Cardiac muscle cell (in vitro differentiated cells and primary cell): ENCODE results near the gene ANKDD1A. TPM values are rescaled to one million over a fixed set of nuclear protein-coding genes. Genes with fewer than 3 reads are reported as not detected.

Source experiments
- DNase-seq, 2 donors: peaks; one replicate each; pipeline versions ENCODE4 v3.0.0 to v3.0.0-alpha.2; 2010 to 2017; ENCODE audit warnings: low read depth in 1 of 2, low spot score in 1 of 2
- H3K27ac ChIP-seq: fragments of 200-600 bp; sonication (generic); 2 replicates; pipeline ENCODE4 v1.5.1; 2016
- H3K27me3 ChIP-seq: fragments of 200-600 bp; sonication (generic); 2 replicates; pipeline ENCODE4 v1.6.0; 2016; ENCODE audit warnings: control low read depth
- H3K36me3 ChIP-seq: fragments of 200-600 bp; sonication (generic); 2 replicates; pipeline ENCODE4 v1.5.1; 2016; ENCODE audit warnings: control low read depth
- H3K4me1 ChIP-seq: fragments of 200-600 bp; sonication (generic); 2 replicates; pipeline ENCODE4 v1.8.1; 2017; ENCODE audit warnings: low read depth, mild to moderate bottlenecking, mixed run types
- H3K4me3 ChIP-seq: fragments of 200-600 bp; sonication (generic); 2 replicates; pipeline ENCODE4 v1.5.1; 2016; ENCODE audit warnings: mild to moderate bottlenecking
- H3K9me3 ChIP-seq: fragments of 200-600 bp; sonication (generic); 2 replicates; pipeline ENCODE4 v1.5.1; 2017; ENCODE audit warnings: low read depth, mild to moderate bottlenecking, control low read depth
- polyA plus RNA-seq: library from polyadenylated mRNA; unstranded; fragments of >200 nt; fragmentation: Nextera tagmentation; extraction: Ambion mirVana; gene quantifications from 2 replicates; pipeline ENCODE4 v1.2.1, GENCODE V29; 2016
- total RNA-seq: library from RNA; depleted of rRNA; stranded (reverse); fragments of >200 nt; gene quantifications from 2 replicates; pipeline ENCODE4 v1.2.3, GENCODE V29; 2016
- TF ChIP-seq, protein P1 (sequence below): IDR thresholded peaks from 2 replicates; pipeline ENCODE4 v1.5.1; 2012; ENCODE audit warnings: low read depth, mild to moderate bottlenecking, low read length

The ANKDD1A gene
- total and polyA plus RNA-seq, 2 experiments from 2014 or later = 2.9 to 5.4 TPM

DNA sequence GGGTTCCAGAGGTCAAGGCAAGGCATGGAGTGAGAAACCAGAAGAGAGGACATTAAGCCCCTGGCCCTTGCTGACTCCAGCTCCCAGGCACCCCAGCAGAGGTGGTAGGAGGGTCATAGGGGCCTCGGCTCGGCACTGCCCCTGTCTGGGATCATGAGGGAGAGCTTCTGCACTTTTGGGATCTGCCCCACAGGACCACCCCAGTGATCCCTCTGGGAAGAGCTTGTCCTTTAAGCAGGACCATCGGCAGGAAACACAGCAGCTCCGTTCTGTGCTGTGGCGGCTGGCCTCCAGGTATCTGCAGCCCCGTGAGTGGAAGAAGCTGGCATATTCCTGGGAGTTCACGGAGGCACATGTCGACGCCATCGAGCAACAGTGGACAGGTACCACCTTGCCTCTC lies 35.5 kb downstream of the ANKDD1A start:
- TF ChIP-seq, protein P1, sequence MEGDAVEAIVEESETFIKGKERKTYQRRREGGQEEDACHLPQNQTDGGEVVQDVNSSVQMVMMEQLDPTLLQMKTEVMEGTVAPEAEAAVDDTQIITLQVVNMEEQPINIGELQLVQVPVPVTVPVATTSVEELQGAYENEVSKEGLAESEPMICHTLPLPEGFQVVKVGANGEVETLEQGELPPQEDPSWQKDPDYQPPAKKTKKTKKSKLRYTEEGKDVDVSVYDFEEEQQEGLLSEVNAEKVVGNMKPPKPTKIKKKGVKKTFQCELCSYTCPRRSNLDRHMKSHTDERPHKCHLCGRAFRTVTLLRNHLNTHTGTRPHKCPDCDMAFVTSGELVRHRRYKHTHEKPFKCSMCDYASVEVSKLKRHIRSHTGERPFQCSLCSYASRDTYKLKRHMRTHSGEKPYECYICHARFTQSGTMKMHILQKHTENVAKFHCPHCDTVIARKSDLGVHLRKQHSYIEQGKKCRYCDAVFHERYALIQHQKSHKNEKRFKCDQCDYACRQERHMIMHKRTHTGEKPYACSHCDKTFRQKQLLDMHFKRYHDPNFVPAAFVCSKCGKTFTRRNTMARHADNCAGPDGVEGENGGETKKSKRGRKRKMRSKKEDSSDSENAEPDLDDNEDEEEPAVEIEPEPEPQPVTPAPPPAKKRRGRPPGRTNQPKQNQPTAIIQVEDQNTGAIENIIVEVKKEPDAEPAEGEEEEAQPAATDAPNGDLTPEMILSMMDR = no peak
- Histone ChIP-seq H3K27ac (no peak overlapping the region), H3K4me1 (no peaks in the 10 kb centered on the region), H3K27me3 (no peaks in the 10 kb centered on the region), H3K4me3 (no peak overlapping the region), H3K36me3 (no peaks in the 10 kb centered on the region), H3K9me3 (no peaks in the 10 kb centered on the region)
- no peak for DNase-seq

DNA sequence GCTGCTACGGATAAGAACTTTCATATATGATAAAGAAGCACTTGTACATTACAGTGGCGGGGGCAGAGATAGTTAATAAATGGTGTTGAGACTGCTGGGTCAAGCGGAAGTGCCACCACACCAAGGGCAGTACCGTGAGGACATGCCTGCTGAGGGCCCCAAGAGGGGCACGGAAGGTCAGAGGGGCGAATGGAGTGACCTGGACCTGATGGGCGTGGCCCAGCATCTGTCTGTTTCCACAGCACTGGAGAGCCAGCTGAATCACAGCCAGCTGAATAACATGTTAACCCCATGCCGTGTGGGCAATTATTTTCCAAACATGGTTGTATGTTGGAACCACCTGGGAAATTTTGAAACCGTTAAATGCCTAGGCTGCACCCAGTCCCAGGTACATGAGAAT lies 37.2 kb downstream of the ANKDD1A start:
- no peaks in the 10 kb centered on the region for H3K9me3 ChIP-seq
- TF ChIP-seq, protein P1 = no peak
- H3K36me3 ChIP-seq = no peaks in the 10 kb centered on the region
- H3K27ac ChIP-seq = no peak overlapping the region
- no peak overlapping the region for H3K4me3 ChIP-seq
- DNase-seq = no peak
- no peaks in the 10 kb centered on the region for H3K4me1 ChIP-seq
- H3K27me3 ChIP-seq = no peaks in the 10 kb centered on the region

DNA sequence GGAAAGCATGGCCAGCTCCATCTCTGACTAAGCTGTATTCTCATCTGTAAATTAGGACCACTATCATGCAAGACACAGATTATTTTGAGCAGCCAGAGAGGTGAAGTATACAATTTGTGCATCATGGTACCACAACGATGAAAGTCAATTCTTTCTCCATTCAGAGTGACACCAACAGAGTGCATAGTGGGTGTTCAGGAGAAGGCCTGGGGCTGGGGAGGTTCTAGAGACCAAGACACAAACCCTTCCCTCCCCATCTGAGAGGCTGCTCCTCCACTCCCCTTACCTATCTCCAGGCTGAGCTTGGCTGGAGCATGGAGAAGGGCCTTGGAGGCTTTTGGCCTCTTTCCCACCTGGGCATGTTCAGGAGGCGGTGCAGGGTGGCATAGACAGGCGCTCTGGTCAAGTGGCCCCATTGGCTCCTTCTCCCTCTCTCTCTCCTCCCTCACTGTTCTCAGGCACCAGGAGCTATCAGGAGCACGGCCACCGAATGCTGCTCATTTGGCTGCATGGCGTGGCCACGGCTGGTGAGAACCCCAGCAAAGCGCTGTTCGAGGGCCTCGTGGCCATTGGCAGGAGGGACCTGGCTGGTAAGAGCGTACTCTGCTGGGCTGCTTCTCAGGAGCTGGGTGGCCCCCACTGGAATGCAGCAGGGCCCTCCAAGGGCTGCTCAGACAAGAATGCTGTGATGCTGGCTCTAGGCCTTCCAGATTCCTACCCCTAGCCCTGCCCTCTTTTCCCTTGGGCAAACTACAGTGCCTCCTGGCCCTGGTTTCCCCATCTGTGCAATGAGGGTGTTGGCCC lies 37.9 kb downstream of the ANKDD1A start:
- no peak for DNase-seq
- no peaks in the 10 kb centered on the region for H3K36me3 ChIP-seq
- no peak overlapping the region for H3K4me3 ChIP-seq
- H3K4me1 ChIP-seq = no peaks in the 10 kb centered on the region
- no peak overlapping the region for H3K27ac ChIP-seq
- TF ChIP-seq, protein P1 = no peak
- no peaks in the 10 kb centered on the region for H3K27me3 ChIP-seq
- H3K9me3 ChIP-seq = no peaks in the 10 kb centered on the region

DNA sequence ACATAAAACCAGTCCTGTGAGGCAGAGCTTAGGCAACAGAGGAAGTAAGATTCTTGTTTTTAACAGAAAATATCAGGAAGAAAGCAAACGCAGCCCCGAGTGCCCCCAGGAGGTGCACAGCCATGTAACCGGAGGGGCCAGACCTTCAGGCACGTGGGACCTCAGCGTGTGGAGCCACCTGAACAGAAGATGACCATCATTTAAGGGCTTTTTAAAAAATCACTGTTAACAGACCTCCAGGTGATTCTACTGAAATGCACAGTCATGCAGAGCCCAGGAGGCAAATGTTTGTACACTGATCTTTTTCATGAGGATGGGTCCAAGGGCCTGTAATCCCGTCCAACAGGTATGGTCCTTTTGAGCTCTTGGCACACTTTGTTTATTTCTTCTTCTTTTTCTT lies 39.2 kb downstream of the ANKDD1A start:
- peaks cover 3% of the 10 kb centered on the region for H3K36me3 ChIP-seq
- DNase-seq = no peak
- H3K9me3 ChIP-seq = no peaks in the 10 kb centered on the region
- no peak overlapping the region for H3K27ac ChIP-seq
- no peak overlapping the region for H3K4me3 ChIP-seq
- H3K27me3 ChIP-seq = no peaks in the 10 kb centered on the region
- no peaks in the 10 kb centered on the region for H3K4me1 ChIP-seq
- TF ChIP-seq, protein P1 = no peak

DNA sequence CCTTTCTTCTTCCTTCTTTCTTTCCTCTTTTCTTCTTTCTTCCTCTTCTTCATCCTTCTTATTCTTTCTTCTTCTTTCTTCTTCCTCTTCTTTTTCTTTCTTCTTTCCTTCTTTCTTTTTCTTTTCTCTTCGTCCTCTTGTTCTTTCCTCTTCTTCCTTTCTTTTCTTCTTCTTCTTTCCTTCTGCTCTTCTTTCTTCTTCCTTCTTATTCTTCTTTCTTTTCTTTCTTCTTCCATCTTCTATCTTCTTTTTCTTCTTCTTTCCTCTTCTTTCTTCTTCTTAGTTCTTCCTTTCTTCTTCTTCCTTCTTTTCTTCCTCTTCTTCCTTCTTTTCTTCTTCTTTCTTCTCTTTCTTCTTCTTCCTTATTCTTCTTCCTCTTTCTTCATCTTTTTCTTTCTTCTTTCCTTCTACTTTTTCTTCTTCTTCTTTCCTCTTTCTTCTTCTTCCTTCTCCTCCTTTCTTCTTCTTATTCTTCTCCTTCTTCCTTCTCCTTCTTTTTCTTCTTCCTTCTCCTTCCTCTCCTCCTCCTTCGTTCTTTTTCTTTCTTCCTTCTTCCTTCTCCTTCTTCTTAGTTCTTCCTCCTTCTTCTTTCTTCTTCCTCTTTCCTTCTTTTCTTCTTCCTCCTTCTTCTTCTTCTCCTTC lies 40.2 kb downstream of the ANKDD1A start:
- Histone ChIP-seq H3K4me1 (no peaks in the 10 kb centered on the region), H3K27me3 (no peaks in the 10 kb centered on the region), H3K9me3 (no peaks in the 10 kb centered on the region), H3K36me3 (peaks cover 3% of the 10 kb centered on the region), H3K27ac (no peak overlapping the region), H3K4me3 (no peak overlapping the region)
- no peak for DNase-seq
- TF ChIP-seq, protein P1 = no peak
